ENCODE measurements around the gene ITGA1.
A peak's percentile ranks its signal among the peaks of the same experiment; 100 is the strongest.

Gene ITGA1

GRCh38 chr5:52990528-52990925 is 202.8 kb downstream of the ITGA1 start:
- TF ChIP-seq, protein P1, sequence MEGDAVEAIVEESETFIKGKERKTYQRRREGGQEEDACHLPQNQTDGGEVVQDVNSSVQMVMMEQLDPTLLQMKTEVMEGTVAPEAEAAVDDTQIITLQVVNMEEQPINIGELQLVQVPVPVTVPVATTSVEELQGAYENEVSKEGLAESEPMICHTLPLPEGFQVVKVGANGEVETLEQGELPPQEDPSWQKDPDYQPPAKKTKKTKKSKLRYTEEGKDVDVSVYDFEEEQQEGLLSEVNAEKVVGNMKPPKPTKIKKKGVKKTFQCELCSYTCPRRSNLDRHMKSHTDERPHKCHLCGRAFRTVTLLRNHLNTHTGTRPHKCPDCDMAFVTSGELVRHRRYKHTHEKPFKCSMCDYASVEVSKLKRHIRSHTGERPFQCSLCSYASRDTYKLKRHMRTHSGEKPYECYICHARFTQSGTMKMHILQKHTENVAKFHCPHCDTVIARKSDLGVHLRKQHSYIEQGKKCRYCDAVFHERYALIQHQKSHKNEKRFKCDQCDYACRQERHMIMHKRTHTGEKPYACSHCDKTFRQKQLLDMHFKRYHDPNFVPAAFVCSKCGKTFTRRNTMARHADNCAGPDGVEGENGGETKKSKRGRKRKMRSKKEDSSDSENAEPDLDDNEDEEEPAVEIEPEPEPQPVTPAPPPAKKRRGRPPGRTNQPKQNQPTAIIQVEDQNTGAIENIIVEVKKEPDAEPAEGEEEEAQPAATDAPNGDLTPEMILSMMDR (IDR thresholded peaks at IDR 0.05; ENCODE audit: low read depth, low read length) = no peak
- H3K4me3 ChIP-seq (ENCODE audit: low read depth, low read length) = peak overlapping the region; percentile 75

DNA sequence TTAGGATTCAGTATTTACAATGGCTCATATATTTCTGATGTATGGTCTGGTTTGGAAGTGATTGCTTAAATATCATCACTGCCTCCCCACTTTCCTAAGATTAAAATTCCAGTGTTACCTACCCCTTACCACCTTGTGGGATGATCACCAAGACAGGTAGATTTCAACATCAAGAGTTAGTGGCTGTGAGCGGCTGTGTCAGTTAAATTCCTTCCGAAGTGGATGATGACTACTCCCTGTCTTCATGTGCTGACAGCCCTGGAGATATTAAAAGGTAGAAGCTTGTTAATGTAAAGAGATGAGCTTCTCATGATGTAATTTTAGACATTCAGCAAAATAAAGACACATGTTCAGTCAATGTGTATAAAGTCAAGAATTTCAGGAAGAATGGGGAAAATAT is 205.7 kb downstream of the ITGA1 start:
- TF ChIP-seq, protein P1 (IDR thresholded peaks at IDR 0.05; ENCODE audit: low read depth, low read length) = no peak
- H3K4me3 ChIP-seq (ENCODE audit: low read depth, low read length) = no peak overlapping the region

GRCh38 chr5:52994266-52994665 is 206.6 kb downstream of the ITGA1 start:
- TF ChIP-seq, protein P1 (IDR thresholded peaks at IDR 0.05; ENCODE audit: low read depth, low read length) = no peak
- H3K4me3 ChIP-seq (ENCODE audit: low read depth, low read length) = no peak overlapping the region

DNA sequence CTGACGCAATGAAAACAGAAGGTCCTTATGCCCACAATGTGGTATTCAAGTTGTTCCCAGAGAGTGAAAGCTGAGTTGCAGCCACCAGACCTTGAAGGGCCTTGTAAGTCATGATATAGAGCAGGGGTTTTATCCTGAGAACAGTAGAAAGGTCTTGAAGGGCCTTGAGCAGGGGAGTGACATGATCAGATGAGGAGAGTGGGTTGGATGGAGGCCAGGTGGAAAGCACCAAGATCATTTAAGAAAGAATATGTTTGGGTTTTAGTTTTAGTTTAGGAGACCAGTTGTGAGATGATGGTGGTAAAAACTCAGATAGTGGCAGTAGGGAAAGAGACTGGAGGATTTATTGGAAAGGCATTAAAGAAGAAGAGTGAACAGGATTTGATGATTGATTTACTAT is 207.4 kb downstream of the ITGA1 start:
- TF ChIP-seq, protein P1 (IDR thresholded peaks at IDR 0.05; ENCODE audit: low read depth, low read length) = no peak
- no peak overlapping the region for H3K4me3 ChIP-seq (ENCODE audit: low read depth, low read length)

GRCh38 chr5:52995914-52996313 is 208.2 kb downstream of the ITGA1 start:
- no peak overlapping the region for H3K4me3 ChIP-seq (ENCODE audit: low read depth, low read length)
- TF ChIP-seq, protein P1 (IDR thresholded peaks at IDR 0.05; ENCODE audit: low read depth, low read length) = no peak

DNA sequence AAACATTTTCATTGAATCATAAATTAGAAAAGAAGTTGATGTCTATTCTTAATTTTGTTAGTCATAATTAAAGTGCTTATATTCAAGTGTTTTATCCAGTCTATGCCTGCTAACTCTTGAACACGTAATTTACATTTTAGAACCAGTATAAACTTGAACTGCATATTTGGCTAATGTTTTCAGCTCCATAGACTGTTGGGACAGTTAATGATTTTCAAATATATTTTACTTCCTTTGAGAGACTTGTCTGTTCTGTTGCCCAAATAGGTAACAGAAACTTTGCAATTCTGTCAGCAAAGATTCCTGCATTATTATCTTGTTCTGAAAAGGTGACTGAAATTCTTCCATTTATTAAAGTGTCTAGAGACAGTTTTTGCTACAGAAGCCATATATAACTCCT is 209.3 kb downstream of the ITGA1 start:
- H3K4me3 ChIP-seq (ENCODE audit: low read depth, low read length) = no peak overlapping the region
- TF ChIP-seq, protein P1 (IDR thresholded peaks at IDR 0.05; ENCODE audit: low read depth, low read length) = no peak

GRCh38 chr5:52997424-52997823 is 209.7 kb downstream of the ITGA1 start:
- TF ChIP-seq, protein P1 (IDR thresholded peaks at IDR 0.05; ENCODE audit: low read depth, low read length) = no peak
- no peak overlapping the region for H3K4me3 ChIP-seq (ENCODE audit: low read depth, low read length)
